Dendritic cell treated with granulocyte-macrophage colony-stimulating factor and Interleukin-4, amounts not matched to agents 40 ng/mL and 50 ng/mL, for 4 days (primary cell): ENCODE data around the gene MEGF9.
"Not testable (repeated sequence)": the region's sequence is repeated elsewhere in the genome, so short reads cannot be mapped to it uniquely, and the experiment has no call there.

Source experiments
- H3K27ac Mint-ChIP-seq: one replicate; pipeline ENCODE4 v1.8.0; 2022; ENCODE audit warnings: mild to moderate bottlenecking, mixed read lengths
- H3K27me3 Mint-ChIP-seq: one replicate; pipeline ENCODE4 v1.8.0; 2022; ENCODE audit warnings: mild to moderate bottlenecking, mixed read lengths
- H3K36me3 Mint-ChIP-seq: one replicate; pipeline ENCODE4 v1.8.0; 2022; ENCODE audit warnings: low read depth, mixed read lengths
- H3K4me1 Mint-ChIP-seq: one replicate; pipeline ENCODE4 v1.8.0; 2022; ENCODE audit warnings: low read depth, mixed read lengths
- H3K4me3 Mint-ChIP-seq: one replicate; pipeline ENCODE4 v1.8.0; 2022; ENCODE audit warnings: mild to moderate bottlenecking, moderate library complexity, mixed read lengths
- H3K9me3 Mint-ChIP-seq: one replicate; pipeline ENCODE4 v1.8.0; 2022; ENCODE audit warnings: mixed read lengths
- intact Hi-C: fragments of 100-400 bp; cut with micrococcal nuclease; formaldehyde crosslinking; loops from one replicate; pipeline ENCODE4 v1.15.0; 2022

The MEGF9 gene

DNA sequence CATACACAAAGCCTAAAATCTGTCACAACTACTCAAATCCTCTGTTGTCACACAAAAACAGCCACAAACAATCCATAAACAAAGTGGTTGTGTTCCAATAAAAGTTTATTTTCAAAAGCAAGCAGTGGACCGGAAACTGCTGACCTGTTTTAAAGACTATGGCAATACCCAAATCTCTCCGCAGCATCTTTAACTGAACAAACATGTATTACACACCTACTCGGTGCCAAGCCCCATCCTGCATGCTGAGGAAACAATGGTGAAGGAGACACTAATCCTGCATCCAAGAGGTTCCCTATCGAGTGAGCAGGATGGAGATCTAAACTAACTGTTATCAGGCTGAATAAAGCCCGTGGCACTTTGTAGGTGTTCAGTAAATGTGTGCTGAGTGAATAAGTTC is 145.5 kb downstream of the MEGF9 start:
- Mint-ChIP-seq H3K9me3 (no peaks in the 10 kb centered on the region), H3K36me3 (peaks cover 74% of the 10 kb centered on the region), H3K27me3 (no peaks in the 10 kb centered on the region), H3K4me3 (no peak overlapping the region), H3K4me1 (no peaks in the 10 kb centered on the region), H3K27ac (no peak overlapping the region)
- intact Hi-C loops, result no loop called here

DNA sequence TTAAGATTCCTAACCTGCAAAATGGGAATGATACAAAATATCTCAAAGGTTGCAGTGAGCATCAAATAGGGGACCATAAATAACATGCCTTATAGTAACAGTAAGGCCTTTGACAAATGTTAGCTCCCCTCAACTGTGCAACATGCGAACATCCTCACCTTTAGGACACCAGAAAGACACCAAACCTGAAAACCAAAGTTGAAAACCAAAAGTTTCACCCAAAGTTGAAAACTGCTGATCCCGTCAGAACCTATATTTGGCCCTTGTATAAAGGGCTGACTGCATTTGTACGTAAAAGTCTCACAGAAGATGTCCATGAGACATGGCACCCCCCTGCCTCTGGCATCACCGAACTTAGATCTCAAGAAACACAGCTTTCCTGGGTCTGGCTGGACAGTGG is 146.4 kb downstream of the MEGF9 start:
- Mint-ChIP-seq H3K27ac (no peak overlapping the region), H3K27me3 (no peaks in the 10 kb centered on the region), H3K4me3 (no peak overlapping the region), H3K4me1 (peaks cover 5% of the 10 kb centered on the region), H3K9me3 (no peaks in the 10 kb centered on the region), H3K36me3 (peaks cover 81% of the 10 kb centered on the region)
- intact Hi-C loops, result no loop called here

DNA sequence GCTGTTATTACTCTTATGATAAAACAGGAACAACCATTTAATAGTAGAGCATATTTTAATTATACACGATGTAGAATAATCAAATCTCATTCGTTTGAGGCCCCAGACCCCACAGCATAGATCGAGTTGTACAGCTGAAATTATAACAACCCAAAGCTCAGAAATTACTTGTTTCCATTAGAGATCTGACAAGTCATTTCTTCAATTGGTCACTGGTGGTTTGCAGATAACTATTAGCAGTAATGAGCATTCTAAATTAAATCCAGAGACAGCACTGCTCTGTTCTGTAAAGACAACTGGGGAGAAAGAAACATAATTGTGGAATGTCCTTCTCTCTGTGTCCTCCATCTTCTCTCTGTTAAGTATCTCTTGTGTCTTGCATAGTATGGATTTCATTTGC is 147.2 kb downstream of the MEGF9 start:
- Mint-ChIP-seq H3K4me3 (no peak overlapping the region), H3K27ac (no peak overlapping the region), H3K4me1 (peaks cover 9% of the 10 kb centered on the region), H3K9me3 (no peaks in the 10 kb centered on the region), H3K27me3 (no peaks in the 10 kb centered on the region), H3K36me3 (peaks cover 89% of the 10 kb centered on the region)
- intact Hi-C loops, result no loop called here

DNA sequence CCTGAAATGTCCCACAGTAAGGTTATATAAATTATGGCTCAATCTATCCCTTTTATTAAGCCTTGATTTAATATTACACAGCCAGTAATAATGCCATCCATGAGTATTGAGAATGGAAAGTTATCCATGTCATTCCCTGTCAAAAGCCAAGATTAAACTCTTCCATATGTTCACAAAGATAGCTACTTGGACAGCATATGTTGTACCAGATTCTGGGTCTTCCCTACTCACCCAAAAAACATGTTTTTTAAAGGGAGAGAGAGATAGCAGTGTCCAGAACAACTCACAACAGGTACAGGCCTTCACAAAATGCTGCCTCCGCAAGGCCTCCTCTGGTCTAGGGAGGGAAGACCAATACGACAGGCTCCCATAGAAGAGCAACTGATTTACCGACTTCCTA is 149.7 kb downstream of the MEGF9 start:
- intact Hi-C loops, result no loop called here

DNA sequence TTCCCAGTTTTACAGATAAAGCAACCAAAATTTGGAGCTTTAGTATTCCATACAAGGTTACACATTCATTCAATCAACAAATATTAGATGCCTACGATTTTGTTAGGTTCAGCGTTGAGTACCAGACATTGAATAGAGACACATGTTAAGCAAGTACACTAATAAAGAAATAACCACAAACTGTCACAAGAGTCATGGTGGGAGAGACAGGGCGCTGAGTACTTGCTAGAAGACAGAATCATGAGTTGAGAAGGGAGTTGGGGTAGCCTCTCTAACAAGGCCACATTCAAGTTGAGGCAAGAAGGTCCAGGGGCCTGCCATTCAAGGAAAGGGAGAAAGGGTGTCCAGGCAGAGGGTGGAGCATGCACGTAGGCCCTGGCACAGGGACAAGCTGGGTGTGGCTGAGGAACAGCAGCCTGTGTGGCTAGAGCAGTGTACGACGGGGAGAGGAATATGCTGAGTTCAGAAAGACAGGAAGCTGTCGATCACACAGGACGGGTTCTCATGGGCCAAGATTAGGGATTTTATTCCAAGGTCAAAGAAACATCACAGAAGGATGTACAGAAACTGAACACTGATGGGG is 151.3 kb downstream of the MEGF9 start:
- intact Hi-C loops, result no loop called here
- peaks cover 16% of the 10 kb centered on the region for H3K4me1 Mint-ChIP-seq
- H3K27ac Mint-ChIP-seq, result no peak overlapping the region
- no peak overlapping the region for H3K4me3 Mint-ChIP-seq
- peaks cover 4% of the 10 kb centered on the region for H3K27me3 Mint-ChIP-seq
- no peaks in the 10 kb centered on the region for H3K9me3 Mint-ChIP-seq
- peaks cover 59% of the 10 kb centered on the region for H3K36me3 Mint-ChIP-seq

More for the DNA sequence above, 149.7 kb downstream of the MEGF9 start:
- Mint-ChIP-seq H3K27ac (no peak overlapping the region), H3K27me3 (no peaks in the 10 kb centered on the region), H3K9me3 (no peaks in the 10 kb centered on the region), H3K4me3 (no peak overlapping the region), H3K36me3 (peaks cover 67% of the 10 kb centered on the region), H3K4me1 (peaks cover 14% of the 10 kb centered on the region)

DNA sequence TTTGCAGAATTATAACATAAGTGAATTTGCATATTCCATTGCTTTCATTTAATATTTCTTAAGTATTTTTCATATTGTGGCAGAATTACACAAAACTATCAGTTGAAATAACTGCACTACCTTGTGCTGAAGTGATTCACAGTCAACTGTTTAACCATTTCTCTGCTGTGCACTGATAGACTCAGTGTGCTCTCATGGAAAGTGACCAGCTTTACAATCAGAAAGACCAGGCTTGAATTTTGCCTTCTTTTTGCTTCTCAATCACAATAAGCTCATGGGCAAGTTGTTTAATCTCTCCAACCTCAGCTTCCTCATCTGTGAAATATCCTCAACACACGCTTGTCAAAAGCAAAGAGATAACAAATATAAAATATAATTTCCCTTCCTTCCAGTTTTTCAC is 152.6 kb downstream of the MEGF9 start:
- H3K4me3 Mint-ChIP-seq, result no peak overlapping the region
- intact Hi-C loops, result no loop called here
- no peak overlapping the region for H3K27ac Mint-ChIP-seq
- peaks cover 16% of the 10 kb centered on the region for H3K4me1 Mint-ChIP-seq
- peaks cover 9% of the 10 kb centered on the region for H3K27me3 Mint-ChIP-seq
- H3K9me3 Mint-ChIP-seq, result no peaks in the 10 kb centered on the region
- peaks cover 59% of the 10 kb centered on the region for H3K36me3 Mint-ChIP-seq

DNA sequence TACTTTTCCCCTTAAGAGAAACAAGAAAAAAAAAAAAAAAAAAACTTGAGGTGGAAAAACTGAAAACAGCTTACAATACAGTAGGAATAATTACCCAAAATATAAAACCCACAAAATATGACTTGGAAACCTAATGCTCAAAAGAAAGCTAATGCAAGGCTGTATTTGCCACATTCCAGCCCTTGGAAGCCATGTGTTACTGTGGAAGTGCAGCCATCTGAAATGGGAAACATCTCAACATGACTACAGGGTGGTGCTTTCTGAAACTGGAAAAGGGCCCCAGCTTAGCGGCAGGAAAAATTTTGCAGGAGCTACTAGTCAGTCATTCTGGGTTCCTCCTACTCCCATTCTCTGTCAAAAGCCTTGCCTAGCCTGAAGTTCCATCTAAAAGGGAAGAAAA is 154.7 kb downstream of the MEGF9 start:
- H3K36me3 Mint-ChIP-seq, result peaks cover 46% of the 10 kb centered on the region
- H3K27me3 Mint-ChIP-seq, result peaks cover 17% of the 10 kb centered on the region
- intact Hi-C loops, result no loop called here
- peak overlapping the region; percentile 20 for H3K27ac Mint-ChIP-seq
- no peak overlapping the region for H3K4me3 Mint-ChIP-seq
- no peaks in the 10 kb centered on the region for H3K9me3 Mint-ChIP-seq
- peaks cover 22% of the 10 kb centered on the region for H3K4me1 Mint-ChIP-seq

DNA sequence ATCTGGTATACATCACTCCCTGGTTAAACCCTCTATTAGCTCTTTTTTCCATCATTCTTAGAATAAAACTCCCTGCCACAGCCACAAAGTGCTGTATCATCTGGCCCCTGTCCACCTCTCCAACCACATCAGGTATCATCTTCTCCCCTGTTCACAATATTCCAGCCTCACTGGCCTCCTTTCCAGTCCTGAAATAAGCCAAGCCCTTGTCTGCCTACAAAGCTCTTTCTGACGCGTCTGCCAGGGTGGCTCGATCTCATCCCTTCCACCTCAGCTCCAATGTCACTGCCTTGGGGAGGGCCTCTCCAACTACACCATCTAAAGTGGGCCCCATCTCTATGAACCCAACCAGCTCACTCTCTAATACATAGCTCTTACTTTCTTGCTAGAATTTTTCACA is 155.8 kb downstream of the MEGF9 start:
- H3K9me3 Mint-ChIP-seq, result no peaks in the 10 kb centered on the region
- peaks cover 41% of the 10 kb centered on the region for H3K36me3 Mint-ChIP-seq
- intact Hi-C loops, result no loop called here
- no peak overlapping the region for H3K27ac Mint-ChIP-seq
- H3K4me1 Mint-ChIP-seq, result peaks cover 22% of the 10 kb centered on the region
- H3K4me3 Mint-ChIP-seq, result no peak overlapping the region
- H3K27me3 Mint-ChIP-seq, result peaks cover 18% of the 10 kb centered on the region

DNA sequence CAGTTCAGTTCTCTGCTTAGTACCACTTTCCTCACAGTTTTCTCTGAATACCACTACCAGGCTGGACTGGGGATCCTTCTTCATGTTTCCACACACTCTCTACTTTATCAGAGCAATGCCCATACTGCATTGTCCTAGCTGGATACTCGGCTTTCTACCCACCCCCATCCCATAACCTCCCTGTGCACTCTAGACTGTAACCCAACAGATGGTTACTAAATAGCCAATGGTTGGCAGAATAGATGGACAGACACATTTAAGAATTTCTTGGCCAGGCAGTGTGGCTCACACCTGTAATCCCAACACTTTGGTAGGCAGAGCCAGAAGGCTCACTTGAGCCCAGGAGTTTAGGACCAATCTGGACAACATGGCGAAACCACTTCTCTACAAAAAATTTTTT is 157.1 kb downstream of the MEGF9 start:
- Mint-ChIP-seq H3K27ac (no peak overlapping the region), H3K4me3 (no peak overlapping the region), H3K36me3 (peaks cover 35% of the 10 kb centered on the region), H3K27me3 (peaks cover 18% of the 10 kb centered on the region), H3K4me1 (peaks cover 13% of the 10 kb centered on the region), H3K9me3 (no peaks in the 10 kb centered on the region)
- intact Hi-C loops, result no loop called here

DNA sequence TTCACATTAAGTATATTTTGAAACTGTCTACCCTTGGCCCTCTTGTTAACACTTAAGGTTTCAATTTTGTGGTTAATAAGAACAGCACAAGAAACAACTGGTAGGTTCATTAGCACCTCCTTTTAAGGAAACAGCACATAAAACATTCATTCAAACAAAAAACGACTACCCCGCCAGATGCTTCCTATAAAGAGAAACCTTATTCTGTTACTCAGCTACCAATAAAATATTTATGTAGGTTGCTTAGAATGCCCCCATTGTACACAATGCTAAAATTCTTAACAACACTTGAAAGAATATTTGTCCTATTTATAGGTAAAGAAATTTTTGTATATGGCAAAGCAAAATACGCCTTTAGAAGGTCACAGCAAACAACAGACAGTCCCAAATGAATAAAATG is 157.5 kb downstream of the MEGF9 start:
- Mint-ChIP-seq H3K27ac (no peak overlapping the region), H3K9me3 (no peaks in the 10 kb centered on the region), H3K4me3 (no peak overlapping the region), H3K27me3 (peaks cover 18% of the 10 kb centered on the region), H3K4me1 (peaks cover 13% of the 10 kb centered on the region), H3K36me3 (peaks cover 33% of the 10 kb centered on the region)
- intact Hi-C loops, result no loop called here

DNA sequence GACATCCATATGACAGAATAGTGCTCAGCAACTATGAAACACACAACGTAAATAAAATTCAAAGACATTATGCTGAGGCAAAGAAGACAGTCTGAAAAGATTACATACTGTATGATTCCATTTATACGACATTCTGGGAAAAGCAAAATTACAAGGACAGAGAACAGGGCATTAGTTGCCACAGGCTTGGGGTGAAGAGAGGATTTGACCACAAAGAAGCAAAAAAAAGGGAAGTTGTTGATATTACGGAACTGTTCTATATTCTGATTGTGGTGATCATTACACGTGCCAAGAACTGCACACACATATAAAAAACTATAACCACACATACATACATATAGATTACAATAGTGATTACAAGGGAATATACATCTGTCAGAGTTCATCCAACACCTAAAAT is 158.4 kb downstream of the MEGF9 start:
- Mint-ChIP-seq H3K36me3 (peaks cover 43% of the 10 kb centered on the region), H3K9me3 (no peaks in the 10 kb centered on the region), H3K4me1 (peaks cover 13% of the 10 kb centered on the region), H3K27me3 (peaks cover 18% of the 10 kb centered on the region), H3K27ac (no peak overlapping the region), H3K4me3 (no peak overlapping the region)
- intact Hi-C loops, result no loop called here

DNA sequence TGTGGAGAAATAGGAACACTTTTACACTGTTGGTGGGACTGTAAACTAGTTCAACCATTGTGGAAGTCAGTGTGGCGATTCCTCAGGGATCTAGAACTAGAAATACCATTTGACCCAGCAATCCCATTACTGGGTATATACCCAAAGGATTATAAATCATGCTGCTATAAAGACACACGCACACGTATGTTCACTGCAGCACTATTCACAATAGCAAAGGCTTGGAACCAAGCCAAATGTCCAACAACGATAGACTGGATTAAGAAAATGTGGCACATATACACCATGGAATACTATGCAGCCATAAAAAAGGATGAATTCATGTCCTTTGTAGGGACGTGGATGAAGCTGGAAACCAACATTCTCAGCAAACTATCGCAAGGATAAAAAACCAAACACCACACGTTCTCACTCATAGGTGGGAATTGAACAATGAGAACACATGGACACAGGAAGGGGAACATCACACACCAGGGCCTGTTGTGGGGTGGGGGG is 162.0 kb downstream of the MEGF9 start:
- H3K4me1 Mint-ChIP-seq, H3K4me3 Mint-ChIP-seq, H3K9me3 Mint-ChIP-seq, intact Hi-C loops, H3K27ac Mint-ChIP-seq: not testable (repeated sequence)
- H3K36me3 Mint-ChIP-seq, result peaks cover 67% of the 10 kb centered on the region
- peaks cover 13% of the 10 kb centered on the region for H3K27me3 Mint-ChIP-seq
